DMS79 treated with DMSO at 0.1 percent for 48 hours (cell line): Measurements from ENCODE around the gene U2AF1L4.

Experiments
- DNase-seq: peaks from one replicate; lab custom pipeline; 2025; lab: John Stamatoyannopoulos, UW

The U2AF1L4 gene

GRCh38 chr19:35757231-35757748, 12.1 kb upstream of the U2AF1L4 start:
- no peak for DNase-seq

GRCh38 chr19:35756377-35757230, 11.4 kb upstream of the U2AF1L4 start, which contains the start of gene HSPB6:
TSS of gene HSPB6 (minus strand) at chr19:35757029. CDS start at chr19:35757008, 21 bp downstream.
- DNase-seq = no peak

- no peak for DNase-seq
These were observed 10.5 kb upstream of the U2AF1L4 start for GRCh38 chr19:35755550-35756376.

- DNase-seq = no peak
These were observed 9.9 kb upstream of the U2AF1L4 start for GRCh38 chr19:35755131-35755549.

- DNase-seq = no peak
These were observed 9.3 kb upstream of the U2AF1L4 start for GRCh38 chr19:35754370-35755130.

- no peak for DNase-seq
These were observed 8.6 kb upstream of the U2AF1L4 start for GRCh38 chr19:35753634-35754369.

- no peak for DNase-seq
These were observed 7.6 kb upstream of the U2AF1L4 start for GRCh38 chr19:35752746-35753350.

GRCh38 chr19:35751839-35752745, 6.9 kb upstream of the U2AF1L4 start:
- DNase-seq = no peak

GRCh38 chr19:35750167-35750566, 4.9 kb upstream of the U2AF1L4 start:
- no peak for DNase-seq

GRCh38 chr19:35748106-35749020, 3.1 kb upstream of the U2AF1L4 start, which contains the start of gene LIN37:
TSS of gene LIN37 (plus strand) at chr19:35748576. CDS start at chr19:35748725, 149 bp downstream.
- DNase-seq = peak; percentile 98

GRCh38 chr19:35746531-35746930, 1.3 kb upstream of the U2AF1L4 start:
- DNase-seq = no peak

GRCh38 chr19:35746087-35746462, 857 bp upstream of the U2AF1L4 start:
- DNase-seq = no peak

GRCh38 chr19:35744430-35745327, 539 bp downstream of the U2AF1L4 start:
- DNase-seq = peak; percentile 92

- DNase-seq = no peak
These were observed 1.4 kb downstream of the U2AF1L4 start for GRCh38 chr19:35743640-35744429.

GRCh38 chr19:35742121-35742724, 3.0 kb downstream of the U2AF1L4 start, which contains the start of gene IGFLR1:
TSS of gene IGFLR1 (minus strand) at chr19:35742452. CDS start at chr19:35741180, 1,272 bp downstream.
- no peak for DNase-seq

GRCh38 chr19:35741203-35741515, 4.1 kb downstream of the U2AF1L4 start:
- DNase-seq = no peak
